Measurements from ENCODE around the gene PSMA7.
"Not testable (repeated sequence)": the region's sequence is repeated elsewhere in the genome, so short reads cannot be mapped to it uniquely, and the experiment has no call there.

PSMA7 gene

GRCh38 chr20:62151835-62152364 is 8.7 kb upstream of the PSMA7 start:
- DNase-seq: no peak

DNA sequence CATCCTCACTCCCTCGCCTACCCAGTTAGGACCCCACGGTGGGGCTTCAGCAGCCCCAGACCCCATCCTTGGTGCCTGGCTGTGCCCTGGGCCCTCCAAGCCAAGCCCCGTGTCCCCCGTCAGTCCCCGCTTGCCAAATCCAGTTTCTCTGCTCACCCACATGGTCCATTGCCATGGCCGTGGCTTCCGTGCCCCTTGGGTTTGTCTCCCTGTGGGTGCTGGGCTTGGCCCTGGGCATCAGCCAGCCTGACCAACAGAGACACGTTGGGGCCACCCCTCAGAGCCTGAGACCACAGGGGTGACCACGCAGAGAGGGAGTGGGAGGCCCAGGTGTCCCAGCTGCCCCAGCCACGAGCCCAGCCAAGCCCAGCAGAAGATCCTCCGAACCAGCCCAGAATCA is 8.0 kb upstream of the PSMA7 start:
- no peak for DNase-seq

- no peak for DNase-seq
Measured at GRCh38 chr20:62150310-62150575, 7.0 kb upstream of the PSMA7 start.

DNA sequence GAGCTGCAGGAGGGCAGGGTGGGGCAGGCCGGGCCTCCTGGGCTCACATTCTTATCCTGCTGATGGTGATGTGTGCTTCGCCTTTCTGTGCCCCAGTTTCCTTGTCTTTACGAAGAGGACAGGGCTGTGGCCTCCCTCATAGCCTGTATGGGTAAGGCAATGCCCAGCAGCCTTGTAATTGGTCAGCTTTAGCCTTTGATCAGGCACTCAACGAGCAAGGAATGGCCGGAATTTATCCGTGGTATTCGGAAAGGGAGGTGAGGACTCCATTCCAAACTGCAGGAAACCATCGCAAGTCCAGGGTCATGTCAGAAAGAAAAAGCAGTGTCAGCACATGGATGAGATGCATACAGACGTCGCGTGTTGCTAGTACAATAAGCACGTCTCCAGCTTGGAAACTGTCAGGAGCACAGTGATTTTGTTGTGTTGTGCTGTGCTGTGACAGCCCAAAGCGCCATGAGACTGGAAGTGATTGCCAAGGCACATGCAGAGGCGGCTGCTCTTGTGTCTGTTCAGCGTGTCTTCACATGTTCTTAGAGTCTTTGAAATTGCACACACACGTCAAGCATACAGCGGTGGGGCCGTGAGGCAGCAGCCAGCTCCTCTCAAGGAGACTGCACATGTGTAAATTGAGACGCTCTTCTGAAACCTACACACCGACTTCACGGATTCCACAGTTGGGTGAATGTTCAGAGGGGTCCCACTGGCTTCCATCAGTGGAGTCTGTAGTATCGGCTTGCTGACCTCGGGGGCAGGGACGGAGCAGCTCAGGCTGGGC is 6.5 kb upstream of the PSMA7 start:
- no peak for DNase-seq

- DNase-seq: no peak
Measured at GRCh38 chr20:62148908-62149314, 5.7 kb upstream of the PSMA7 start.

DNA sequence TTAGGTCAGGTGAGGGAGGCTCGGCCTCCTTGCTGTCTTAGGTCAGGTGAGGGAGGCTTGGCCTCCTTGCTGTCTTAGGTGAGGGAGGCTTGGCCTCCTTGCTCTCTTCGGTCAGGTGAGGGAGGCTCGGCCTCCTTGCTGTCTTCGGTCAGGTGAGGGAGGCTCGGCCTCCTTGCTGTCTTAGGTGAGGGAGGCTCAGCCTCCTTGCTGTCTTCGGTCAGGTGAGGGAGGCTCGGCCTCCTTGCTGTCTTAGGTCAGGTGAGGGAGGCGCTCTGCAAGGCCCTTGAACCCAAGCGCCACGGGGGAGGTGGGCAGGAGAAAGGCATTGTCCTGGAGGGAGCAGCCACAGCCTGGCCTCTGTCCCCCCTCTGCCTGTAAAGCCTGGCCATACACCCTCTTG is 5.2 kb upstream of the PSMA7 start:
- DNase-seq: not testable (repeated sequence)

DNA sequence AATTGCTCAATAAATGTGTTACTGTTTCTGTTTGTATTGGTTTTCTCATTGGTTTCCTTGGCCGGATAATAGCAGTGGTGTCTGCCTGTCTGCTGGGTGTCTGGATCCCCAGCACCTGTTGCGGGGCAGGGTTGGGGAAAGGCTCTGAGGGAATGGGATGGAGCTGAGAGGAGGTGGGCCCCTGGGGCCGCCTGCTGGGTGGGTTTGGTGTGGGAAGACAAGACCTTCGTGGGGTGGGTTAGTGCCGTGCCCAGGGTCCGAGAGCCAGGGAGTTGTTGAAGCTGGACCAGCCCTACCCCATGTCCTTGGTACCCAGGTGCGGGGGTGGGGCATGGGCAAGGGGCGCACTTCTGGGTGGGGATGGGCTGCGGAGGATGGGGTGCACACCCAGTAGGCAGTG is 4.3 kb upstream of the PSMA7 start:
- no peak for DNase-seq

DNA sequence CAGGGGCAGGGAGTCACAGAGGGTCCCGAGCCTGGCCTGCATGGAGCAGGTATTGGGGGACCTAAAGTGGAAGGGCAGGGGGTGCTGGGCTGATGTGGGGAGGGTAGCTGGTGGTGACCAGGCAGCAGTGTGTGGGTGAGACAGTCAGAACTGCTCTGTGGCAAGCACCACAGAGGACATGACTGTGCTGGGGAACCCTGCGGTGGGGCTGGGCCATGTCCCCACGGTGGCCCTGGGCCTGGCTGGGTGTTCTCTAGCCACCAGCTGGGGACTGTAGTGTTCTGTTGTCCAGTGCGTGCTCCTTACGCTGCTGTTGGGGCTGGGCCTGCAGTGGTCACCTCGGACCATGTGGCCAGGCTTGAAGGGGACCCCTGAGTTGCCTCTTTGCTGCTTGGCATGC is 3.9 kb upstream of the PSMA7 start:
- no peak for DNase-seq

DNA sequence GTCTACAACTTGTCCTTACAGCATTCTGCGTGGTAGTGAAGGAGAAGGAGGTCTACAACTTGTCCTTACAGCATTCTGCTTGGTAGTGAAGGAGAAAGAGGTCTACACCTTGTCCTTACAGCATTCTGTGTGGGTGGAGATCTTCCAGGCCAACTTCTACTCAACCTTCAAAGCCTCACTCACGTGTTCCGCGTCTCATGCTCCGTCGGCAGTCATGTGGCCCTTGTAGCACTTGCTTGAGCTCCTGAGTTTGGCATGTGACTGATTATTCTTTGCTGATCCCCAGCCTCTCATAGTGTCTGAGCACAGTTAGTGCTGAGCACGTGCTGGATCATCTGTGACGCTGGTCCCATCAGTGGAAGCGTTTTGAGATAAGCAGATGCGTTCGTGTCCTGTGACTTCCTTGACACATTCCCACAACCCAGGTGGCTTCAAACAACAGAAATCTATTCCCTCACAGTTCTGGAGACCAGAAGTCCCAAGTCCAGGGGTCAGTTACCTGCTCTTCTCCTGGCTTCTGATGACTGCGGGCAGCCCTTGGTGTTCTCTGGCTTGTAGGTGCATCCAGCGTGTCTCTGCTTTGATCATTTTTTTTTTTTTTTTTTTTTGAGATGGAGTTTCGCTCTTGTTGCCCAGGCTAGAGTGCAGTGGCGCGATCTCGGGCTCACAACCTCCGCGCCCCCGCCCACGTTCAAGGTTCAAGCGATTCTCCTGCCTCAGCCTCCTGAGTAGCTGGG is 3.0 kb upstream of the PSMA7 start:
- no peak for DNase-seq

DNA sequence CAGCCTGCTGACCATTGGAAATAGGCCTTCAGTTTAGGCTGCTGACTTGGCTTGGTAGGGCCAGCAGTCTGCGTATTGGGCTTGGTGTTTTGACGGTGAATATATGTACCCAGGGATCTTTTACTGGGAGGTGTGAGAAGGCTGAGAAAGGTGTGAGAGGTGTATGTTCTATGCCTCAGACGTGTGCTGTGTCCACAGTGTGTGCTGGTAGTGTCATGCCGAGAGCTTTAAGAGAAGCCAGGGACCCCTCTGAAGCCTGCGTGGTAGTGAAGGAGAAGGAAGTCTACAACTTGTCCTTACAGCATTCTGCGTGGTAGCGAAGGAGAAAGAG is 2.5 kb upstream of the PSMA7 start:
- DNase-seq: no peak

DNA sequence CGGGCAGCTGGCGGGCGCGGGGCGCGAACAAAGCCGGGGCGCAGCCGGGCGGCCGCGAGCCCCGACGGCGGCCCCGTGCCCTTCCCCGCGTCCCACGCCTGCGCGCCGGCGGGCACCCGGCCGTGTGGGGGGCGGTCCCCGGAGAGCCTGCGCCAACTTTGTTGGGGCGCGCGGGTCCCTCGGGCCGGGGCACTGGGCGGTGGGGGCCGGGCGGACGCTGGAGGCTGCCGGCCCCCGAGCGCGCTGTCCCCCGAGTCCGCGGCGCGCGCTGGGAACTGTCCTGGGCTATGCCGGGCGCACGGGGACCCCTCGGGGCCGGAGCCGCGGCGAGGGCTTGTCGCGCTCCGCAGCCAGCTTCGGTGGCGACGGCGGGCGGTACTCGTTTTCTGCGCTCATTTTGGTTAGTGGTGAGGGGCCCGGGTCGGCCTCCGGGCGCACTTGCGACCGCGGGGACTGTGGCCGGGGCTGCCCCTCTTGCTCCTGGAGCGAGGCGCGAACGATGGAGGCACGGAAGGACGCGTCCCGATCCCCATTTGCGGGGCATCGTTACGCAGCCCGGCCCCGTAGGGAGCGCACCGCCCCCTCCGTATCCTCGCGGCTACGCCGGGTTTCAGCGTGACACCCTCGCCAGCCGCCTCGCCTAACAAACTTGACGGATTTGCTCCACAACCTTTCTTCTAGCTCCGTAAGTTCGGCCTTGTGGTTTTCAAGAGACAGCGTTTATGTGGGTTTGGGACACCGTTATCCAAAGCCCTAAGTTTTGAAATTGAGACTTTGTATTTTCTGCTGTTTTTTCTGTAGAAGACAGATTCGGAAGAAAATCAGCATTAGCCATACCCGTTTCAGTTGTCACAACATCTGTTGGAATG is 997 bp upstream of the PSMA7 start:
- peak; percentile 11 for DNase-seq

GRCh38 chr20:62142252-62143080 is 728 bp downstream of the PSMA7 start:
- no peak for DNase-seq

DNA sequence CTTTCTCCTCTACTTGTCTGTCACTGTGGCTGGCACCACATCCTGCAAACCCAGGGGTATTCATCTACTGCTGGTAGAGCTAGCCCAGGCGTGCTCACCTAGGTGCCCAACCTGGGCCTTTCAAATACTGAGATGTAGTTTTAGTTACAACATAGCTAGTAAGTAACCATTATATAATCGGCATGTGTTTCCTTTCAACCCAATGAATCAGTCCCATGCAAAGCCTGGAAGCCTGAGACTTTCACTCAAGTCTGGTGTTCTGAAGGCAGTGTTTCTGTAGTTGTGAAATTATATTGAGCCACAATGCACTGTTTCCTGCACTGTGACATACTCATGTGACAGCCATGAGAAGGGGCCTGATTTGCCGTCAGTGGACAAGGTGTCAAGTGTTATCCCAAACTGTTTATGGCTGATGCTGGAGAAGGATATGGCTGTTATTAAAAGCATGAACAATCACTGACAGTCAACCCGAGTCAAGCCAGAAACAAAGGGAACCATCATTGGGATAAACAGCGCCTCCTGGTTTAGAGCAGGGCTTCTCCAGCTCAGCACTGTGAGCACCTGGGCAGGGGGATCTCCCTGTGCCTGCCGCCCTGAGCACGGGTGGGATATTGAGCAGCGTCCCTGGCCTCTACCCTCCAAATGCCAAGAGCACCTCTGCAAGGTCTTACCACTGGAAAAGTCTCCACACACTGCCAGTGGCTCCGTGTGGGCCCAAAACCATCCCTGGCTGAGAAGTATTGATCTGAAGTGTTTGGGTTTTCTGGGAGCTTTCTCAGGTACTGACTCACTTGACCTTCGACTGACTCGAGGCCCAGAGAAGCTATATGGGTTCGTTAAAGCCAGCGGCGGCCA is 1.6 kb downstream of the PSMA7 start:
- DNase-seq: no peak

DNA sequence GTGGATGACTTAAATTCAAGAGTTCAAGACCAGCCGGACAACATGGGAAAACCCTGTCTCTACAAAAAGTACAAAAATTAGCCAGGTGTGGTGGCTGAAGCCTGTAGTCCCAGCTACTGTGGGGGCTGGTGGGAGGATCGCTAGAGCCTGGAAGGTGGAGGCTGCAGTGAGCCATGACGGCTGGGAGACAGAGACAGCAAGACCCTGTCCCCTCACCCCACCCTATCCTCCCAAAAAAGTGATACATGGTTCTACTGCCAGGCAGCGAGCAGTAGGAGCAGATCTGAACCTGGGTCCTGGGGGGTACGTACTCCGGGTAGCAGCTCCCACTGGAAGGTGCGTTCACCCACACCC is 2.2 kb downstream of the PSMA7 start:
- DNase-seq: no peak

DNA sequence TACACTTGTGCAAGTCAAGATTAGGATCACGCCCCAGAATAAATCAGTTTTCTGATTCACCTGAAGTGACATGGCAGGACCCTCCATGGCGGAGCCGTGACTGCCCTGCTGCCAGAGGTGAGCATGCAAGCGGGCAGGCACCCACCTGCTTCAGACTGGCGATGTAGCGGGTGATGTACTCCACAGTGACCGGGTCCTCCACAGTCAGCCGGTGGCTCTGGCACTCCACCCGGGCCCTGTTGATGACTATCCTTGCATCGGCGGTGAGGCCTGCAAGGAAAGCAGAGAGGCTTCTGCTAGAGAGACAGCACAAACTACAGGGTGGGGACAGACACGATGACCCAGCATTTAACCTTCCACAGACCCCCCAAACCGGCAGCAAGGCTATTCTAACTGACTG is 3.6 kb downstream of the PSMA7 start:
- DNase-seq: no peak

DNA sequence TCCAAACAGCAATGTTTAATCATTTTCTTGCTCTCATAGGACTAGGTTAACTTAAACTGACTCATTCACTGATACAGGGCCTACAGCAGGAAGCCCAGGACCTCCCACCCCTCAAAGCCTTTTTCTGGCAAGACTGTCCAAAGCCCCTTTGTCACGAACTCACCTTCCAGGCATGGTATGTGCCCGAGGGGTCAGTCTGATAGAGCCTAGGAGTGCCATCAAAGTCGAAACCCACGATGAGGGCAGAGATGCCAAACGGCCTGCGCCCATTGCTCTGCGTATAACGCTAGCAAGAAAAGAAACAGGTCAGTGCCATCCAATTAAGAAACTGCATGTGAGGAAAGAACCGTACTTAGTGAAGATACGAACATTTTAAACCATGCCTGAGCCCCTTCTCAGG is 4.3 kb downstream of the PSMA7 start:
- DNase-seq: no peak

GRCh38 chr20:62138204-62138543 is 5.0 kb downstream of the PSMA7 start:
- DNase-seq: no peak

- no peak for DNase-seq
Measured at GRCh38 chr20:62137478-62138203, 5.6 kb downstream of the PSMA7 start.

DNA sequence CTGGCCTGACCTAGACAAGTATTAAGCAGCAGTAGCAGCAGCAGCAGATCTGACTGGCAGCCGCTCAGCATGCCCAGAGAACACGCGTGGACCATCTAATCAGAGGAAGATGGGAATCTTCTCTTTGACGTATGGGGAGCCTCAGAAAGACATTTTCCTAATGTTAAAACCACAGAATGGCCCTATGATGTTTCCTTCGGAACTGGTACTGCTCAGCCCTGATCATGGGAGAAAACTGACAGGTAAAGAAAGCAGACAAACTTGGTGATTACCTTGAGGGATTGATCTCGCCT is 6.2 kb downstream of the PSMA7 start:
- DNase-seq: no peak

- DNase-seq: no peak
Measured at GRCh38 chr20:62136283-62137091, 6.7 kb downstream of the PSMA7 start.

Measured in DMS153 (cell line).